Measurements from ENCODE around the gene DLG2.
"Not testable (repeated sequence)": the region's sequence is repeated elsewhere in the genome, so short reads cannot be mapped to it uniquely, and the experiment has no call there.

DLG2 gene

GRCh38 chr11:85438328-85438727, 188.8 kb downstream of the DLG2 start:
- no peak for DNase-seq

GRCh38 chr11:85431319-85431718, 195.8 kb downstream of the DLG2 start:
- no peak for DNase-seq

- no peak for DNase-seq
Measured at GRCh38 chr11:85423794-85424193, 203.3 kb downstream of the DLG2 start.

- DNase-seq: no peak
Measured at GRCh38 chr11:85423316-85423715, 203.8 kb downstream of the DLG2 start.

- no peak for DNase-seq
Measured at GRCh38 chr11:85414175-85414574, 213.0 kb downstream of the DLG2 start.

GRCh38 chr11:85407648-85408047, 219.5 kb downstream of the DLG2 start:
- no peak for DNase-seq

- no peak for DNase-seq
Measured at GRCh38 chr11:85406841-85407240, 220.3 kb downstream of the DLG2 start.

GRCh38 chr11:85406316-85406715, 220.8 kb downstream of the DLG2 start:
- no peak for DNase-seq

GRCh38 chr11:85395515-85396055, 231.6 kb downstream of the DLG2 start:
- DNase-seq: not testable (repeated sequence)

- no peak for DNase-seq
Measured at GRCh38 chr11:85394283-85394682, 232.9 kb downstream of the DLG2 start.

GRCh38 chr11:85391141-85391540, 236.0 kb downstream of the DLG2 start:
- no peak for DNase-seq

GRCh38 chr11:85385547-85385946, 241.6 kb downstream of the DLG2 start:
- DNase-seq: no peak

- DNase-seq: no peak
Measured at GRCh38 chr11:85385111-85385510, 242.0 kb downstream of the DLG2 start.

- no peak for DNase-seq
Measured at GRCh38 chr11:85379066-85379465, 248.1 kb downstream of the DLG2 start.

- no peak for DNase-seq
Measured at GRCh38 chr11:85377901-85378300, 249.2 kb downstream of the DLG2 start.

GRCh38 chr11:85359859-85360258, 267.3 kb downstream of the DLG2 start:
- DNase-seq: no peak

- no peak for DNase-seq
Measured at GRCh38 chr11:85355921-85356320, 271.2 kb downstream of the DLG2 start.

- DNase-seq: not testable (repeated sequence)
Measured at GRCh38 chr11:85349539-85349938, 277.6 kb downstream of the DLG2 start.

- DNase-seq: no peak
Measured at GRCh38 chr11:85348945-85349344, 278.2 kb downstream of the DLG2 start.

GRCh38 chr11:85347291-85347690, 279.9 kb downstream of the DLG2 start:
- DNase-seq: no peak

- DNase-seq: no peak
Measured at GRCh38 chr11:85346484-85346883, 280.7 kb downstream of the DLG2 start.

- not testable (repeated sequence) for DNase-seq
Measured at GRCh38 chr11:85340846-85341245, 286.3 kb downstream of the DLG2 start.

- DNase-seq: no peak
Measured at GRCh38 chr11:85318573-85318972, 308.6 kb downstream of the DLG2 start.

- no peak for DNase-seq
Measured at GRCh38 chr11:85316967-85317366, 310.2 kb downstream of the DLG2 start.

- no peak for DNase-seq
Measured at GRCh38 chr11:85313741-85314140, 313.4 kb downstream of the DLG2 start.

- DNase-seq: no peak
Measured at GRCh38 chr11:85310479-85310878, 316.7 kb downstream of the DLG2 start.

Data from activated gamma-delta T cell treated with Interleukin-2 at 50 U/mL for 16 hours (primary cell).